ENCODE measurements around the gene SPATA19. TPM values are rescaled to one million over a fixed set of nuclear protein-coding genes. Genes with fewer than 3 reads are reported as not detected.

The SPATA19 gene
- total RNA-seq, 2 donors from 2014 or later, result 6.6 TPM; not detected in 1

GRCh38 chr11:133814588-133815100 is 30.7 kb downstream of the SPATA19 start:
- H3K4me1 ChIP-seq (replicated peaks), result no peaks in the 10 kb centered on the region
- no peak overlapping the region for H3K27ac ChIP-seq
- no peak overlapping the region for H3K4me3 ChIP-seq
- H3K27me3 ChIP-seq (replicated peaks; ENCODE audit: insufficient read depth), result no peaks in the 10 kb centered on the region
- TF ChIP-seq POLR2AphosphoS5 (IDR thresholded peaks at IDR 0.05) (no peak), CTCF (IDR thresholded peaks at IDR 0.05) (no peak), POLR2A (IDR thresholded peaks at IDR 0.05) (no peak)
- no peaks in the 10 kb centered on the region for H3K9me3 ChIP-seq
- DNase-seq (ENCODE audit: low spot score), result no peak
- no peaks in the 10 kb centered on the region for H3K36me3 ChIP-seq
- WGBS, result 87% methylated on average over 8 of the region's 8 CpGs
- intact Hi-C loops (cut with DNase I), result no loop called here

GRCh38 chr11:133811850-133812685 is 33.2 kb downstream of the SPATA19 start:
- Histone ChIP-seq H3K4me1 (replicated peaks) (no peaks in the 10 kb centered on the region), H3K36me3 (no peaks in the 10 kb centered on the region), H3K27me3 (replicated peaks; ENCODE audit: insufficient read depth) (peaks cover 4% of the 10 kb centered on the region), H3K4me3 (no peak overlapping the region), H3K27ac (no peak overlapping the region), H3K9me3 (no peaks in the 10 kb centered on the region)
- TF ChIP-seq POLR2A (IDR thresholded peaks at IDR 0.05) (no peak), POLR2AphosphoS5 (IDR thresholded peaks at IDR 0.05) (no peak), CTCF (IDR thresholded peaks at IDR 0.05) (no peak)
- no peak for DNase-seq (ENCODE audit: low spot score)
- WGBS, result 26% methylated on average over 10 of the region's 10 CpGs
- intact Hi-C loops (cut with DNase I), result no loop called here

GRCh38 chr11:133810766-133811165 is 34.5 kb downstream of the SPATA19 start:
- Histone ChIP-seq H3K9me3 (no peaks in the 10 kb centered on the region), H3K4me3 (no peak overlapping the region), H3K4me1 (replicated peaks) (no peaks in the 10 kb centered on the region), H3K36me3 (no peaks in the 10 kb centered on the region), H3K27me3 (replicated peaks; ENCODE audit: insufficient read depth) (peaks cover 4% of the 10 kb centered on the region), H3K27ac (no peak overlapping the region)
- DNase-seq (ENCODE audit: low spot score), result no peak
- 71% methylated on average over 7 of the region's 7 CpGs for WGBS
- intact Hi-C loops (cut with DNase I), result no loop called here
- TF ChIP-seq POLR2AphosphoS5 (IDR thresholded peaks at IDR 0.05), result no peak
- no peak for TF ChIP-seq POLR2A (IDR thresholded peaks at IDR 0.05)
- no peak for TF ChIP-seq CTCF (IDR thresholded peaks at IDR 0.05)

GRCh38 chr11:133809569-133810491 is 35.5 kb downstream of the SPATA19 start:
- H3K9me3 ChIP-seq, result no peaks in the 10 kb centered on the region
- no peak for TF ChIP-seq CTCF (IDR thresholded peaks at IDR 0.05)
- no peak for TF ChIP-seq POLR2A (IDR thresholded peaks at IDR 0.05)
- TF ChIP-seq POLR2AphosphoS5 (IDR thresholded peaks at IDR 0.05), result no peak
- H3K4me3 ChIP-seq, result no peak overlapping the region
- intact Hi-C loops (cut with DNase I), result no loop called here
- WGBS, result 12% methylated on average over 23 of the region's 23 CpGs
- H3K27ac ChIP-seq, result no peak overlapping the region
- no peaks in the 10 kb centered on the region for H3K36me3 ChIP-seq
- H3K27me3 ChIP-seq (replicated peaks; ENCODE audit: insufficient read depth), result peaks cover 4% of the 10 kb centered on the region
- H3K4me1 ChIP-seq (replicated peaks), result no peaks in the 10 kb centered on the region
- no peak for DNase-seq (ENCODE audit: low spot score)
